Keratinocyte (primary cell): Measurements from ENCODE around the gene TTC39B. TPM values are rescaled to one million over a fixed set of nuclear protein-coding genes. Genes with fewer than 3 reads are reported as not detected.

ENCODE experiments used
- DNase-seq: peaks from one replicate; pipeline ENCODE4 v3.0.0-alpha.2; 2011; ENCODE audit warnings: low read depth, missing footprints, low spot score
- FAIRE-seq: peaks from 2 replicates; lab custom pipeline; 2011; peaks lifted over from hg19 to GRCh38; lab: Jason Lieb, UNC
- H2AFZ ChIP-seq: 2 replicates; pipeline ENCODE4 v1.6.0; 2012; ENCODE audit warnings: low read length, control low read depth, inconsistent platforms; ENCODE audit not compliant: control insufficient read depth
- H3K27ac ChIP-seq: 2 replicates; pipeline ENCODE4 v1.5.1; 2011; ENCODE audit warnings: low read length; ENCODE audit not compliant: control insufficient read depth, insufficient read depth
- H3K27me3 ChIP-seq: 3 replicates; pipeline ENCODE4 v1.6.0; 2011; ENCODE audit warnings: low read length; ENCODE audit not compliant: control insufficient read depth, insufficient read depth; ENCODE audit errors: extremely low read depth
- H3K36me3 ChIP-seq, 2 experiments: 2 replicates in 1 of 2; 3 replicates in 1 of 2; pipeline ENCODE4 v1.5.1; 2011; ENCODE audit warnings: low read length in 2 of 2, mild to moderate bottlenecking in 1 of 2; ENCODE audit not compliant: control insufficient read depth in 2 of 2, insufficient read depth in 2 of 2; ENCODE audit errors: extremely low read depth in 1 of 2
- H3K4me1 ChIP-seq: 3 replicates; pipeline ENCODE4 v1.5.1; 2011; ENCODE audit warnings: low read length; ENCODE audit not compliant: control insufficient read depth, insufficient read depth; ENCODE audit errors: extremely low read depth
- H3K4me2 ChIP-seq: 3 replicates; pipeline ENCODE4 v1.6.0; 2011; ENCODE audit warnings: low read depth, low read length; ENCODE audit not compliant: control insufficient read depth, insufficient read depth; ENCODE audit errors: extremely low read depth
- H3K4me3 ChIP-seq, 3 experiments: fragments of 200-600 bp in 1 of 3; sonication (generic) in 1 of 3; 2 replicates in 2 of 3; 3 replicates in 1 of 3; pipeline ENCODE4 v1.5.1; 2011 to 2016; ENCODE audit warnings: low read length in 3 of 3, mild to moderate bottlenecking in 3 of 3, control low read depth in 2 of 3, inconsistent platforms in 1 of 3, low read depth in 1 of 3, mixed read lengths in 1 of 3, mixed run types in 1 of 3, moderate library complexity in 1 of 3; ENCODE audit not compliant: control insufficient read depth in 2 of 3, insufficient read depth in 2 of 3; ENCODE audit errors: extremely low read depth in 1 of 3
- H3K79me2 ChIP-seq: 2 replicates; pipeline ENCODE4 v1.6.0; 2012; ENCODE audit warnings: low read length; ENCODE audit not compliant: control insufficient read depth, insufficient read depth
- H3K9ac ChIP-seq: 3 replicates; pipeline ENCODE4 v1.6.0; 2011; ENCODE audit warnings: low read length; ENCODE audit not compliant: control insufficient read depth, insufficient read depth; ENCODE audit errors: extremely low read depth
- H3K9me1 ChIP-seq: 3 replicates; pipeline ENCODE4 v1.6.0; 2011; ENCODE audit warnings: low read length; ENCODE audit not compliant: control insufficient read depth, insufficient read depth; ENCODE audit errors: extremely low read depth
- H3K9me3 ChIP-seq: 2 replicates; pipeline ENCODE4 v1.5.1; 2012; ENCODE audit warnings: low read depth, low read length; ENCODE audit not compliant: control insufficient read depth
- H4K20me1 ChIP-seq: 3 replicates; pipeline ENCODE4 v1.6.0; 2011; ENCODE audit warnings: low read length; ENCODE audit not compliant: control insufficient read depth, insufficient read depth; ENCODE audit errors: extremely low read depth
- CTCF ChIP-seq, 3 experiments: IDR thresholded peaks in 1 of 3; conservative IDR thresholded peaks in 1 of 3; optimal IDR thresholded peaks in 1 of 3; 2 replicates in 2 of 3; 3 replicates in 1 of 3; pipeline versions ENCODE3 to v1.5.1; 2011; ENCODE audit warnings: low read length in 3 of 3, mild to moderate bottlenecking in 3 of 3, moderate library complexity in 2 of 3, control low read depth in 1 of 3, inconsistent platforms in 1 of 3; ENCODE audit not compliant: insufficient read depth in 2 of 3; ENCODE audit errors: extremely low read depth in 1 of 3
- EZH2 ChIP-seq: IDR thresholded peaks from one replicate; pipeline ENCODE4 v1.6.1; 2012; ENCODE audit warnings: inconsistent platforms, mild to moderate bottlenecking, low read length, moderate library complexity
- dilution Hi-C: fragments of 300-500 bp; cut with MboI; formaldehyde crosslinking; loops from one replicate; pipeline ENCODE4 v1.7.0; 2020; ENCODE audit warnings: low sequenced_read_pairs; ENCODE audit not compliant: extremely low pct_ligation_motif_present
- polyA plus RNA-seq, 5 experiments: library from polyadenylated mRNA; depleted of rRNA in 3 of 5; stranded (reverse) in 3 of 5; stranded (forward) in 1 of 5; unstranded in 1 of 5; fragments of >200 nt; gene quantifications; 1 replicate in 1 of 5; 2 replicates in 3 of 5; 3 replicates in 1 of 5; pipeline versions ENCODE4 v1.2.1 to v1.2.3, GENCODE V29; 2011 to 2012; ENCODE audit warnings: missing spikeins in 2 of 5, low read depth in 1 of 5, low replicate concordance in 1 of 5

Gene TTC39B
- polyA plus RNA-seq, 1 donor (not counting 4 experiments of a cell fraction or from before 2014, with no cell fraction given): 9.7 TPM

- H4K20me1 ChIP-seq: no peaks in the 10 kb centered on the region
- H3K36me3 ChIP-seq: no peaks in the 10 kb centered on the region
- peaks cover 2% of the 10 kb centered on the region for H3K4me1 ChIP-seq
- FAIRE-seq (no peak), DNase-seq (no peak)
- TF ChIP-seq CTCF (optimal IDR thresholded peaks at IDR 0.05 in 1 of 3, IDR thresholded peaks at IDR 0.05 in 1 of 3, conservative IDR thresholded peaks at IDR 0.05 in 1 of 3; ENCODE audit: extremely low read depth in 1 of 3, insufficient read depth in 2 of 3, low read length in 3 of 3) (no peak), EZH2 (no peak)
- no peak overlapping the region for H2AFZ ChIP-seq
- no peak overlapping the region for H3K4me2 ChIP-seq
- H3K27me3 ChIP-seq: no peaks in the 10 kb centered on the region
- H3K27ac ChIP-seq: no peak overlapping the region
- no peak overlapping the region for H3K9ac ChIP-seq
- dilution Hi-C loops: no loop called here
- no peak overlapping the region for H3K4me3 ChIP-seq
- no peaks in the 10 kb centered on the region for H3K79me2 ChIP-seq
- peaks cover 3% of the 10 kb centered on the region for H3K9me1 ChIP-seq
- H3K9me3 ChIP-seq: no peaks in the 10 kb centered on the region
These were observed 53.2 kb downstream of the TTC39B start for GRCh38 chr9:15253786-15254185.

- Histone ChIP-seq H3K79me2 (no peaks in the 10 kb centered on the region), H2AFZ (no peak overlapping the region), H4K20me1 (no peaks in the 10 kb centered on the region), H3K9me3 (no peaks in the 10 kb centered on the region), H3K4me3 (no peak overlapping the region), H3K9ac (no peak overlapping the region), H3K27me3 (no peaks in the 10 kb centered on the region), H3K27ac (no peak overlapping the region), H3K9me1 (peaks cover 3% of the 10 kb centered on the region), H3K4me1 (peaks cover 2% of the 10 kb centered on the region), H3K4me2 (no peak overlapping the region), H3K36me3 (no peaks in the 10 kb centered on the region)
- FAIRE-seq (no peak), DNase-seq (no peak)
- no peak for TF ChIP-seq EZH2
- TF ChIP-seq CTCF (optimal IDR thresholded peaks at IDR 0.05 in 1 of 3, IDR thresholded peaks at IDR 0.05 in 1 of 3, conservative IDR thresholded peaks at IDR 0.05 in 1 of 3; ENCODE audit: extremely low read depth in 1 of 3, insufficient read depth in 2 of 3, low read length in 3 of 3): no peak
- dilution Hi-C loops: no loop called here
These were observed 53.8 kb downstream of the TTC39B start for GRCh38 chr9:15253197-15253596.
